H1 (cell line): Measurements from ENCODE around the gene TGM1. TPM values are rescaled to one million over a fixed set of nuclear protein-coding genes. Genes with fewer than 3 reads are reported as not detected.

ENCODE experiments used
- CTCF ChIA-PET: fragments of 300-600 bp; sonication (Branson Sonifier 250); formaldehyde crosslinking; loops from one replicate; lab custom pipeline; 2021; ENCODE audit not compliant: partially characterized antibody; lab: Charles Lee
- POLR2A ChIA-PET: fragments of 300-600 bp; sonication (Branson Sonifier 250); formaldehyde crosslinking; loops from one replicate; lab custom pipeline; 2021; ENCODE audit warnings: inconsistent platforms; ENCODE audit not compliant: partially characterized antibody; lab: Charles Lee
- DNase-seq, 2 experiments: peaks; one replicate each; pipeline versions ENCODE4 v3.0.0 to v3.0.0-alpha.2; 2010 to 2022; ENCODE audit warnings: low spot score in 2 of 2, low read depth in 1 of 2, mixed read lengths in 1 of 2
- FAIRE-seq: peaks from 2 replicates; lab custom pipeline; 2011; peaks lifted over from hg19 to GRCh38; lab: Jason Lieb, UNC
- H2AFZ ChIP-seq: 2 replicates; pipeline ENCODE4 v1.8.1; 2012; ENCODE audit warnings: low read length, inconsistent platforms
- H2AK5ac ChIP-seq: 2 replicates; pipeline ENCODE4 v1.6.1; 2013; ENCODE audit warnings: low read depth, low read length
- H2BK120ac ChIP-seq: replicated peaks from 2 replicates; pipeline ENCODE3; 2013; ENCODE audit warnings: low read depth, low read length, inconsistent platforms
- H2BK12ac ChIP-seq: 2 replicates; pipeline ENCODE4 v1.6.1; 2013; ENCODE audit warnings: low read depth, low read length
- H2BK15ac ChIP-seq: 2 replicates; pipeline ENCODE4 v1.6.1; 2013; ENCODE audit warnings: low read length
- H2BK20ac ChIP-seq: 2 replicates; pipeline ENCODE4 v1.6.1; 2013; ENCODE audit warnings: low read length
- H2BK5ac ChIP-seq: 2 replicates; pipeline ENCODE4 v1.6.1; 2013; ENCODE audit warnings: low read depth, low read length
- H3K14ac ChIP-seq: 2 replicates; pipeline ENCODE4 v1.6.1; 2013; ENCODE audit warnings: inconsistent platforms; ENCODE audit not compliant: insufficient read length
- H3K18ac ChIP-seq: 2 replicates; pipeline ENCODE4 v1.6.1; 2013; ENCODE audit warnings: low read length; ENCODE audit errors: extremely low read depth
- H3K23ac ChIP-seq: 2 replicates; pipeline ENCODE4 v1.6.1; 2013; ENCODE audit warnings: inconsistent platforms; ENCODE audit not compliant: insufficient read length
- H3K23me2 ChIP-seq: 2 replicates; pipeline ENCODE4 v1.6.1; 2013; ENCODE audit warnings: low read depth, low read length
- H3K27ac ChIP-seq: 2 replicates; pipeline ENCODE4 v1.6.1; 2011; ENCODE audit warnings: low read depth, low read length, inconsistent platforms
- H3K27me3 ChIP-seq, 4 experiments: replicated peaks in 1 of 4; 1 replicate in 1 of 4; 2 replicates in 3 of 4; pipeline versions ENCODE4 v1.6.1 to v1.8.1; 2011 to 2013; ENCODE audit warnings: low read length in 3 of 4, mild to moderate bottlenecking in 3 of 4, inconsistent platforms in 2 of 4, mixed read lengths in 2 of 4, moderate library complexity in 1 of 4; ENCODE audit not compliant: control insufficient read depth in 3 of 4, insufficient read depth in 3 of 4; ENCODE audit errors: extremely low read depth in 1 of 4
- H3K36me3 ChIP-seq, 4 experiments: 2 replicates each; pipeline versions ENCODE4 v1.6.1 to v1.8.1; 2011 to 2013; ENCODE audit warnings: mild to moderate bottlenecking in 4 of 4, low read length in 3 of 4, moderate library complexity in 2 of 4, control low read depth in 1 of 4, inconsistent platforms in 1 of 4; ENCODE audit not compliant: insufficient read depth in 4 of 4, control insufficient read depth in 2 of 4
- H3K4ac ChIP-seq: replicated peaks from 2 replicates; pipeline ENCODE3; 2013; ENCODE audit warnings: low read length, low read depth, mixed read lengths, inconsistent platforms; ENCODE audit not compliant: insufficient read length
- H3K4me1 ChIP-seq, 4 experiments: replicated peaks in 1 of 4; 1 replicate in 1 of 4; 2 replicates in 3 of 4; pipeline versions ENCODE4 v1.6.1 to v1.8.1; 2011 to 2013; ENCODE audit warnings: low read length in 3 of 4, inconsistent platforms in 2 of 4, mixed read lengths in 1 of 4; ENCODE audit not compliant: insufficient read depth in 4 of 4, control insufficient read depth in 3 of 4
- H3K4me2 ChIP-seq, 2 experiments: 2 replicates each; pipeline versions ENCODE4 v1.6.1 to v1.8.1; 2011 to 2013; ENCODE audit warnings: low read depth in 2 of 2, low read length in 2 of 2, control low read depth in 1 of 2, inconsistent platforms in 1 of 2, mild to moderate bottlenecking in 1 of 2; ENCODE audit not compliant: insufficient read depth in 1 of 2
- H3K4me3 ChIP-seq, 4 experiments: fragments of 200-600, 300-600 bp in 1 of 4; sonication (generic), shearing (Covaris generic), sonication (Bioruptor Twin) in 1 of 4; 2 replicates each; pipeline versions ENCODE4 v1.5.1 to v1.8.1; 2011 to 2016; ENCODE audit warnings: low read length in 4 of 4, low read depth in 3 of 4, control low read depth in 2 of 4, inconsistent platforms in 2 of 4, mild to moderate bottlenecking in 2 of 4, mixed read lengths in 1 of 4, moderate library complexity in 1 of 4; ENCODE audit not compliant: insufficient read depth in 2 of 4; ENCODE audit errors: extremely low read depth in 1 of 4
- H3K56ac ChIP-seq: replicated peaks from 2 replicates; pipeline ENCODE3; 2013; ENCODE audit warnings: low read depth, mild to moderate bottlenecking, mixed read lengths, low read length, inconsistent platforms; ENCODE audit not compliant: insufficient read length
- H3K79me1 ChIP-seq: 2 replicates; pipeline ENCODE4 v1.6.1; 2013; ENCODE audit warnings: low read depth, low read length, control low read depth
- H3K79me2 ChIP-seq, 2 experiments: 2 replicates each; pipeline versions ENCODE4 v1.6.1 to v1.8.1; 2012 to 2013; ENCODE audit warnings: low read length in 2 of 2, mild to moderate bottlenecking in 2 of 2, inconsistent platforms in 1 of 2; ENCODE audit not compliant: insufficient read depth in 2 of 2, control insufficient read depth in 1 of 2
- H3K9ac ChIP-seq, 4 experiments: replicated peaks in 1 of 4; 1 replicate in 1 of 4; 2 replicates in 3 of 4; pipeline versions ENCODE4 v1.6.1 to v1.8.1; 2011 to 2013; ENCODE audit warnings: low read depth in 3 of 4, low read length in 3 of 4, control low read depth in 2 of 4, mild to moderate bottlenecking in 2 of 4, moderate library complexity in 2 of 4, inconsistent platforms in 1 of 4; ENCODE audit errors: extremely low read depth in 1 of 4
- H3K9me3 ChIP-seq, 2 experiments: 2 replicates each; pipeline versions ENCODE4 v1.6.1 to v1.8.1; 2012 to 2013; ENCODE audit warnings: mild to moderate bottlenecking in 2 of 2, moderate library complexity in 2 of 2, control low read depth in 1 of 2, inconsistent platforms in 1 of 2, low read depth in 1 of 2, low read length in 1 of 2, mixed read lengths in 1 of 2; ENCODE audit not compliant: insufficient read depth in 2 of 2
- H4K20me1 ChIP-seq, 2 experiments: replicated peaks in 1 of 2; 2 replicates each; pipeline versions ENCODE3 to v1.8.1; 2011 to 2013; ENCODE audit warnings: inconsistent platforms in 2 of 2, low read length in 2 of 2, mild to moderate bottlenecking in 1 of 2; ENCODE audit not compliant: insufficient read depth in 2 of 2, control insufficient read depth in 1 of 2
- H4K5ac ChIP-seq: 2 replicates; pipeline ENCODE4 v1.6.1; 2013; ENCODE audit warnings: low read length, low read depth, mixed read lengths, inconsistent platforms; ENCODE audit not compliant: insufficient read length
- H4K8ac ChIP-seq: 2 replicates; pipeline ENCODE4 v1.8.0; 2013; ENCODE audit warnings: mild to moderate bottlenecking, moderate library complexity, low read length, inconsistent platforms; ENCODE audit not compliant: insufficient read depth; ENCODE audit errors: extremely low read depth
- H4K91ac ChIP-seq: replicated peaks from 2 replicates; pipeline ENCODE3; 2013; ENCODE audit warnings: low read length, mixed read lengths, inconsistent platforms; ENCODE audit not compliant: insufficient read length
- CBX5 ChIP-seq: fragments of 300-800, 300-1000 bp; sonication (generic); IDR thresholded peaks from 2 replicates; pipeline ENCODE4 v1.7.1; 2016; ENCODE audit warnings: antibody characterized with exemption, low read length, low read depth
- CHD1 ChIP-seq: IDR thresholded peaks from 2 replicates; pipeline ENCODE4 v1.6.1; 2012; ENCODE audit warnings: low read depth, low read length, improper control_type of control experiment
- EP300 ChIP-seq, 2 experiments: IDR thresholded peaks; 1 replicate in 1 of 2; 2 replicates in 1 of 2; pipeline ENCODE4 v1.6.1; 2011 to 2012; ENCODE audit warnings: low read depth in 2 of 2, low read length in 2 of 2, mild to moderate bottlenecking in 2 of 2, borderline replicate concordance in 1 of 2, inconsistent platforms in 1 of 2, moderate library complexity in 1 of 2
- JUN ChIP-seq: IDR thresholded peaks from 2 replicates; pipeline ENCODE4 v1.6.1; 2011; ENCODE audit warnings: low read depth, mild to moderate bottlenecking, improper control_type of control experiment, low read length
- KDM4A ChIP-seq: IDR thresholded peaks from one replicate; pipeline ENCODE4 v1.7.1; 2012; ENCODE audit warnings: low read depth, mild to moderate bottlenecking, moderate library complexity, low read length, inconsistent platforms; ENCODE audit not compliant: severe bottlenecking
- NANOG ChIP-seq: IDR thresholded peaks from 2 replicates; pipeline ENCODE4 v1.6.1; 2011; ENCODE audit warnings: low read length, low read depth, mild to moderate bottlenecking, inconsistent platforms; ENCODE audit not compliant: insufficient read depth, poor library complexity, severe bottlenecking
- RAD21 ChIP-seq, 2 experiments: IDR thresholded peaks in 1 of 2; conservative IDR thresholded peaks in 1 of 2; 2 replicates each; pipeline ENCODE4 v1.6.1; 2011; ENCODE audit warnings: low read depth in 2 of 2, low read length in 2 of 2, improper control_type of control experiment in 1 of 2, inconsistent platforms in 1 of 2, mild to moderate bottlenecking in 1 of 2, moderate library complexity in 1 of 2
- RNF2 ChIP-seq: fragments of 200-900, 300-1000 bp; sonication (generic); IDR thresholded peaks from 2 replicates; pipeline ENCODE4 v1.7.1; 2016; ENCODE audit warnings: borderline replicate concordance, low read depth, mild to moderate bottlenecking, antibody characterized with exemption, low read length; ENCODE audit not compliant: poor library complexity, severe bottlenecking; ENCODE audit errors: missing control alignments
- SAP30 ChIP-seq: fragments of 300-600 bp; sonication (generic); IDR thresholded peaks from 2 replicates; pipeline ENCODE4 v1.7.1; 2012; ENCODE audit warnings: low read length, moderate library complexity, mild to moderate bottlenecking, inconsistent platforms; ENCODE audit not compliant: insufficient read depth, insufficient replicate concordance
- SP1 ChIP-seq: IDR thresholded peaks from 2 replicates; pipeline ENCODE4 v1.6.1; 2011; ENCODE audit warnings: low read depth, low read length
- TAF1 ChIP-seq: IDR thresholded peaks from 2 replicates; pipeline ENCODE4 v1.6.1; 2011; ENCODE audit warnings: mild to moderate bottlenecking, low read depth, low read length
- WGBS, 2 experiments: shearing (Covaris generic) in 1 of 2; methylation state at CpG; one replicate each; pipeline versions ENCODE4 v1.1.6 to v1.1.7; 2013 to 2015; ENCODE audit warnings: low lambda C conversion rate in 2 of 2, mixed read lengths in 2 of 2, inconsistent platforms in 1 of 2, low coverage in 1 of 2, missing lambda C conversion rate in 1 of 2; ENCODE audit not compliant: insufficient replicate concordance in 2 of 2, insufficient coverage in 1 of 2, insufficient read length in 1 of 2; ENCODE audit errors: extremely low coverage in 1 of 2, missing lambda C conversion rate in 1 of 2; 5-methylcytosine and 5-hydroxymethylcytosine counted together
- polyA plus RNA-seq, 7 experiments: library from polyadenylated mRNA; depleted of rRNA in 3 of 7; stranded (reverse) in 5 of 7; unstranded in 2 of 7; fragments of >200 nt in 5 of 7; fragments of 200-250 nt in 2 of 7; gene quantifications; 1 replicate in 5 of 7; 2 replicates in 1 of 7; 4 replicates in 1 of 7; pipeline versions ENCODE4 v1.2.1 to v1.2.3, GENCODE V29; 2011 to 2013; ENCODE audit warnings: missing spikeins in 2 of 7, mixed read lengths in 2 of 7
- total RNA-seq: library from RNA; stranded (reverse); fragmentation: NEBNext Ultra II Directional; extraction: Animal tissue kit (Norgen Biotek cat#: 25700); gene quantifications from 2 replicates; pipeline ENCODE4 v1.2.1, GENCODE V29; 2021

The TGM1 gene
- total and polyA plus RNA-seq, 2 of the 8 experiments (the other 6 are each of a cell fraction or from before 2014, with no cell fraction given) = 1.8 to 2.2 TPM

GRCh38 chr14:24254630-24255392 lies 8.2 kb downstream of the TGM1 start:
- H3K27me3 ChIP-seq = no peaks in the 10 kb centered on the region; a peak in 1 of 7 replicates
- no peak overlapping the region for H2BK15ac ChIP-seq
- DNase-seq = no peak
- H3K23ac ChIP-seq = no peak overlapping the region
- POLR2A ChIA-PET = interaction anchor here (0.6 kb wide), 1 partner anchor 12 kb away, joined by 3 read pairs; no protein-coding TSS in a partner anchor
- H4K5ac ChIP-seq = no peak overlapping the region
- no peaks in the 10 kb centered on the region for H3K79me2 ChIP-seq
- H3K36me3 ChIP-seq = no peaks in the 10 kb centered on the region
- no peak overlapping the region for H2BK5ac ChIP-seq
- peaks cover 0 to 2% of the 10 kb centered on the region in 2 experiments for H4K20me1 ChIP-seq
- 91% methylated on average over 19 of the region's 19 CpGs; no CpG with 5 or more reads in 1 of the 2 experiments for WGBS, 2 experiments
- H3K27ac ChIP-seq = no peak overlapping the region
- H3K4ac ChIP-seq = no peak overlapping the region
- H2BK120ac ChIP-seq = no peak overlapping the region
- TF ChIP-seq NANOG (no peak), SP1 (no peak), SAP30 (no peak), RAD21 (IDR thresholded peaks at IDR 0.05 in 1 of 2, conservative IDR thresholded peaks at IDR 0.05 in 1 of 2; ENCODE audit: low read depth in 2 of 2, low read length in 2 of 2) (no peak), KDM4A (no peak), JUN (no peak), CHD1 (no peak), RNF2 (no peak), CBX5 (no peak), EP300 (IDR thresholded peaks at IDR 0.05; ENCODE audit: borderline replicate concordance in 1 of 2, low read depth in 2 of 2, low read length in 2 of 2) (no peak), TAF1 (no peak)
- TF ChIP-seq, all 59 proteins: peak for 0
- peak overlapping the region; percentile 10 for H4K91ac ChIP-seq
- no peaks in the 10 kb centered on the region; a peak in 1 of 7 replicates for H3K4me1 ChIP-seq
- no peak overlapping the region for H4K8ac ChIP-seq
- H3K9me3 ChIP-seq = no peaks in the 10 kb centered on the region
- no peak overlapping the region for H3K9ac ChIP-seq
- no peak overlapping the region for H3K14ac ChIP-seq
- H3K56ac ChIP-seq = no peak overlapping the region
- H2AK5ac ChIP-seq = no peak overlapping the region
- H2BK20ac ChIP-seq = no peak overlapping the region
- H2BK12ac ChIP-seq = no peak overlapping the region
- no peak overlapping the region for H3K18ac ChIP-seq
- H3K23me2 ChIP-seq = no peaks in the 10 kb centered on the region
- CTCF ChIA-PET = interaction anchor here (0.9 to 6.0 kb wide), 6 partner anchors 10 to 53 kb away, joined by 3 to 63 read pairs (median 26); partner anchors contain the start of genes CIDEB, DHRS1, NOP9 and RABGGTA
- no peak for FAIRE-seq
- no peak overlapping the region for H2AFZ ChIP-seq
- no peaks in the 10 kb centered on the region for H3K79me1 ChIP-seq
- H3K4me2 ChIP-seq = no peak overlapping the region
- no peak overlapping the region for H3K4me3 ChIP-seq
